NCI-H1105 (cell line): Measurements from ENCODE around the gene ATG4B.

Source experiments
- DNase-seq: peaks from one replicate; lab custom pipeline; 2025; lab: John Stamatoyannopoulos, UW

Gene ATG4B

DNA sequence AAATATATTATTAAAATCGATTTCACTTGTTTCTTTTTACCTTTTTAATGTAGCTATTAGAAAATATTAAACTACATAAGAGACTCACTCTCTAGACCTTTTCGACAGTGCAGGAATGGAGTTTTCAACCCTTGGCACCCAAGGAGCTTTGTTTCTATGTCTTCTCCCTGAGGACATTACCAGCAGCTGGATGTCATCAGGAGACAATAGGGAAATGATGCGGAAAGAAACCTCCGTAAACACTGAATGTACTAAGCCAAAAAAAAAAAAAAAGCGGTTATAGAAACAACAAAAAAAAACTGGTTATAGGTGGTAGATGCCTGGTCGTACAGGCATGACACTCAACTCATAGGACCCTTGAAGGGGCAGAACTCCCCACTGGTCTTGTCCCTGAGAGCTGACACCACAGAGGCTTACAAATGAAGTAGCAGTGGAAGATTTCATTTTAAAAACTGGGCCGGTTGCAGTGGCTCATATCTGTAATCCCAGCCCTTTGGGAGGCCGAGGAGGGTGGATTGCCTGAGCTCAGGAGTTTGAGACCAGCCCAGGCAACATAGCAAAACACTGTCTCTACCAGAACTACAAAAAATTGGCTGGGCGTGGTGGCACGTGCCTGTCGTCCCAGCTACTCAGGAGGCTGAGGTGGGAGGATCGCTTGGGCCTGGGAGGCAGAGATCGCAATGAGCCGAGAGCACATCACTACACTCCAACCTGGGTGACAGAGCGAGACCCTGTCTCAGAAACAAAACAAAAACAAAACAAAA, 24.3 kb upstream of the ATG4B start:
- no peak for DNase-seq

DNA sequence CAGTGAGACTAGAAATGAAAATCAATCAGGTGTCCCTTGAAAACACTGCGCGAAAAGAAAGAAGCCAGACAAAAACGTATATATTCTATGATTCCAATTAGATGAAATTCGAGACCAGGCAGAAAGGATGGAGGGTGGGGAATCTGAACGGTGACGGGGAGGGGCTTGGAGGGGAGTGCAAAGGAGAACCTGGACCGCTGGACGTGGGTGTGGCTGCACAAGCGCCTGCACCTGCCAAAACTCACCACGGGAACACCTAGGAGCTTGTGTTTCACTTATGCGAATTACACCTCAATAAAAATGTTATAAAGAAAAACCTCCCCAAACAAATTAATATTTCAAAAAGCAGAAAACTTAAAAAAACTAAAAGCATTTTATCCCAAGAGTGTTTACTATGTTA, 22.5 kb upstream of the ATG4B start:
- DNase-seq, result no peak

DNA sequence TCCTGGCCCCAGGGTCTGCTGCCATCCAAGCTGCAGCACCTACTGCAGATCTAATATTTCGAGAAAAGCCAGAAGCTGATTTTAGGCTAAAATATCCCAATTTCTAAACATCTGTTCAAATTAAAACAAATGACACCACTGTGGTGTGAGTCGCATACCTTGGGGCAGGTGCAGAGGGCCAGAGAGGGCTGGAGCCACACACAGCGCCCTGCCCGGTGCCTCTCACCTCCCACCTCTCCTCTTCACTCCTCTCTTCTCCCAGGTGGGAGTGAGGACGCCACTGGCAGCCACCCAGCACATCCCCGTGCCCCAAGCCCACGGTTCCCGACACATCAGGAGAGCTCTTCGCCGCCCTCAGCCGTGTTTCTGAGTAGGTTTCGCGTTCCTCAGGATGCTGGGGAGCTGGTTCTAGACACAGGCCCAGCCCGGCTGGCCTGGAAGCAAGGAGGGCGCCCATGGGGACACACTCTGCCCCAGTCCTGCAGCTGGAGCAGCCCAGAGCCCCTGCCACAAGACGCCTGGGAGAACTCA, 21.9 kb upstream of the ATG4B start:
- no peak for DNase-seq

DNA sequence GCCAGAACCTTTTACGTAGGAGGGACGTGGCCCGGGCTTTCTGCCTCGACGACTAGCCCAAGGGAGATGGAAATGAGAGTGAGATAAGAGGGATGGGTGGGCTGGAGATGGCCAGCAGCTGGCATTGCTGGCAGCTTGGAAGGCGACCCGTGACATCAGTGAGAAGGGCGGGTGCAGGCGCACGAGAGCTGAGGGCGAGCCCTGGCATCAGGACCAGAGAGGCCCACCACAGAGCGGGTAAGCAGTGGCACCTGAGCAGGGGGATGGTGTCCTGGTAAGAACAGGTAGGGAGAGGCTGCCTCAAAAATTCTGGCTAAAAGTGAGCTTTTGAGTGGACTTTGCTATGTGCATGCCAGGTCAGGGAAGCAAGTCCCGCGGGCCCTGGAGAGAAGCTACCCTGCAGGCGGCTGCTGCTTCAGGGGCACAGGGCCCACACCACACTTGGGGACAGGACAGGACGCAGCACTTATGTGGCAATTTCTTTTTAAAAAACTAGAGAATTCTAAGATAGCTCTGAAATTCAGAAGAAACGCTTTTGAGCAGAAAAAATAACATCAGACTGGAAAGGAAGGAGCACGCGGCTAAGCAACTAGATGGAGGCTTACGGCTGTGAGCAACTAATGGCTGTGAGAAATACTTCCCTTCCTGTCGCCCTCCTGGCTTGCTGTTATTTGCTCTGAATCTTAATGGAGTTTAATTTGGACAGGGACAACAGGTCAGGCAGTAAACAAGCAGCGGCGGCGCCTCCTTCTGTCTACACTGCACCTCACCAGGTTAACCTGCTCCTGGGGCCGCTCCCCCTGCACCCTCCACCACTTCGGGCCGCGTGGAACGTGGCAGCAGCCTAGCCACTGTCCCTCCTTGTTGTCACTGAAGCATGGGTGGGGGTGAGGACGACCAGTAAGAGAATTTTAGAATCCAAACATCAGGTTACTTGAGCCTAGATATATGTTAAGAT, 21.0 kb upstream of the ATG4B start:
- DNase-seq, result no peak

DNA sequence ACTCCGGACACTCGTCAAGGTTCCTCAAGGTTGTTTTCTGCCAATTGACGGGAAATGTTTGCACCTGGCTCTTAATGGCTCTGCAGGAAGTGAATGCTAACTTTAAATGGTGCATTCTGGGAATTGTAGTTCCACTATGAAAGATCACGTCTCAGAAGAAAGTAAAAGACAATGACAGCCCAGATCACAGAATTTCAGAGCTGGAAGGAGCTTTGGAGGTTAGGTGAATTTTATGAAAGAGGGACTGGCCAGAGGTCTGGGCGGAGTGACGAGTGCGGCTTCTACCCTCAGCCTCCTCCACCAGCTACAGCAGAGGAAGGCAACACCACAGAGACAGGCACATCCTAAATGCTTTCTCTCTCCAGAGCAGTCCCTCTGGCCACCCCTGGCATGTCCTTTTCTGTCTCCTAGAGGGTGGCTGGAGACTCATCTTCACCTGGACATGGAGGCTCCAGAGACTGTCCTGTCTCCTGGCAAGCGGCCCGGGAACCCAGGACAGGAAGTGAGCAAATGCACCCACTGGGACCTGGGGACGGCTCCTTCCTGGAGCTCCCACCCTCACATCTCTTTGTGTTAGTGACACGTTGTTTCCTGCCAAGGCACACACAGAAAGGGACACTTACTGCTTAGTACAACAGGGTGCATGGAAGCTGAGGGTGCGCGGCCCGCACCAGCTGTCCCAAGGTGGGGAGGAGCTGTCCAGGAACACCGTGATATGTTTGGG, 19.9 kb upstream of the ATG4B start:
- peak; percentile 16 for DNase-seq

DNA sequence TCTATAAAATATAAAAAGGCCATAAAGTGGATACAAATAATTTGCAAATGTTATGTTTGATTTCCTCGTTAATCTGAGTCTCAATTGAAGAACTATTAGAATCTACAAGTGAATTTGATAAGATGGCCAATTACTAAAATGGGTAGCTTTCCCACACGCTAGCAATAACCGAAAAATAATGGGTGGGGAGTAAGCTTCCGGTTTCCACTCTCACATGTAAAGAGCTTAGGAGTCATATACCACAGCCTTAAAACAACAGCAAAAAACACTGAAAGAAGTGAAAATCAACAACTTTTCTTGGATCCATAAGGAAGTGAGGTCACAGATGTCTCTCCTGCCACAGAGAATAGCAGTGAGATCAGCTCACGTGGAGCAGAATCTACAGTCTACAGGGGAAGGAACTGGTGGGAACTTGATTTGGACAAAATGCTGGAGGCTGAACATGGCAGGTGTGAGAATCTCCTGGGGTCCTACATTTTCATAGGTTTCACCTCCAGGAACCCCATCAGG, 19.1 kb upstream of the ATG4B start:
- DNase-seq, result no peak

DNA sequence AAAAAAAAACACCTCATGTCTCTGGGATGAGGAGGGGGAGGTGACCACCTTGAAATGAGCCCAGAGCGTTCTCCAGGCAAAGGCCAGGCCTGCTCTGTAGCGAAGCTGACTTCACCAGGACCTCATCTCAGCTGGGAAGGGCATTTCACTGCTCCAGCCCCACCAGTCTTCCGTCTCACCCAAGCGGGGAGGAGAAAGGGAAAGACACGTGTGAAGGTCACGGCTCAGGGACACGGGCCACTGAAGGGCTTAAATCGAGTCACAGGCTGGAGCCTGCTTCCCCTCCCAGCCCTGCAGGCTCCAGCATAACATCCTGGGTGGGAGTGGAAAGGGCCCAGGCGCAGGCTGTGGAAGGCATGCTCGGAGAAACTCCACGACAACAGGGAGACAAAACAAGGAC, 18.7 kb upstream of the ATG4B start:
- no peak for DNase-seq

DNA sequence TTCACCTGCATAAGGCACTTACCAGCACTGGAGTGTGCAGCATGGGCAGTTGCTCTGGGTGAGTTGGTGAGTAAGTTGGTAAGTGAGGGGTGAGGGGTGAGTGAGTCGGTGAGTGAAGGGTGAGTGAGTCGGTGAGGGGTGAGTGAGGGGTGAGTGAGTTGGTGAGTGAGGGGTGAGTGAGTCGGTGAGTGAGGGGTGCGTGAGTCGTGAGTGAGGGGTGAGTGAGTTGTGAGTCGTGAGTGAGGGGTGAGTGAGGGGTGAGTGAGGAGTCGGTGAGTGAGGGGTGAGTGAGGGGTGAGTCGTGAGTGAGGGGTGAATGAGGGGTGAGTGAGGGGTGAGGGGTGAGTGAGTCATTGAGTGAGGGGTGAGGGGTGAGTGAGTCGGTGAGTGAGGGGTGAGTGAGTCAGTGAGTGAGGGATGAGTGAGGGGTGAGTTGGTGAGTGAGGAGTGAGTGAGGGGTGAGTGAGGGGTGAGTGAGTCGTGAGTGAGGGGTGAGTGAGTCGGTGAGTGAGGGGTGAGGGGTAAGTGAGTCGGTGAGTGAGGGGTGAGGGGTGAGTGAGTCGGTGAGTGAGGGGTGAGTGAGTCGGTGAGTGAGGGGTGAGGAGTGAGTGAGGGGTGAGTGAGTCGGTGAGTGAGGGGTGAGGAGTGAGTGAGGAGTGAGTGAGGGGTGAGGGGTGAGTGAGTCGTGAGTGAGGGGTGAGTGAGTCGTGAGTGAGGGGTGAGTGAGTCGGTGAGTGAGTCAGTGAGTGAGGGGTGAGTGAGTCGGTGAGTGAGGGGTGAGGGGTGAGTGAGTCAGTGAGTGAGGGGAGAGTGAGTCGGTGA, 17.7 kb upstream of the ATG4B start:
- no peak for DNase-seq

DNA sequence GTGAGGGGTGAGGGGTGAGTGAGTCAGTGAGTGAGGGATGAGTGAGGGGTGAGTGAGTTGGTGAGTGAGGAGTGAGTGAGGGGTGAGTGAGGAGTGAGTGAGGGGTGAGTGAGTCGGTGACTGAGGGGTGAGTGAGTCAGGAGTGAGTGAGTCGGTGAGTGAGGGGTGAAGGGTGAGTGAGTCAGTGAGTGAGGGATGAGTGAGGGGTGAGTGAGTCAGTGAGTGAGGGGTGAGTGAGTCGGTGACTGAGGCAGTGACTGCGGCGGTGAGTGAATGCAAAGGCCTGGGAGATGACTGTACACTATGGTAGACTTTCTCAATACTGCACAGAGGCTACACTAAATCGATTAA, 17.1 kb upstream of the ATG4B start:
- DNase-seq, result no peak

DNA sequence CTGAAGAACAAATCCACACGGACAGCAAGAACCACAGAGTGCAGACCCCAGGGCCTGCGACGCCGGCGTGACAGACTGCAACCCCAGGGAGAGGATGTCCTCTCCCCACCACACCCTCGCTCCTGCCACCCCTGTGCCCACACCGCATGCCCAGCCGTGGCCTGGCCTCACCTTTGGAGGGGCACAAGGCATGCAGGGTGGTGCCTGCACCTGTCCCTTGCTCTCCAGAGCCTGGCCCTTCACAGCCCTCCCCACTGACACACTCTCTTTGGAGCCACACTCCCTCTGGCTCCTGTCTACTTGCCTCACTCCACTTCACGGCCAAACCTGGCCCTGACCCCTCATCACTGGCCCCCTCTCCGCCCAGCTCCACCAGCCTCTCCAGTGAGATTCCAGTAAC, 9.8 kb upstream of the ATG4B start:
- DNase-seq, result no peak

DNA sequence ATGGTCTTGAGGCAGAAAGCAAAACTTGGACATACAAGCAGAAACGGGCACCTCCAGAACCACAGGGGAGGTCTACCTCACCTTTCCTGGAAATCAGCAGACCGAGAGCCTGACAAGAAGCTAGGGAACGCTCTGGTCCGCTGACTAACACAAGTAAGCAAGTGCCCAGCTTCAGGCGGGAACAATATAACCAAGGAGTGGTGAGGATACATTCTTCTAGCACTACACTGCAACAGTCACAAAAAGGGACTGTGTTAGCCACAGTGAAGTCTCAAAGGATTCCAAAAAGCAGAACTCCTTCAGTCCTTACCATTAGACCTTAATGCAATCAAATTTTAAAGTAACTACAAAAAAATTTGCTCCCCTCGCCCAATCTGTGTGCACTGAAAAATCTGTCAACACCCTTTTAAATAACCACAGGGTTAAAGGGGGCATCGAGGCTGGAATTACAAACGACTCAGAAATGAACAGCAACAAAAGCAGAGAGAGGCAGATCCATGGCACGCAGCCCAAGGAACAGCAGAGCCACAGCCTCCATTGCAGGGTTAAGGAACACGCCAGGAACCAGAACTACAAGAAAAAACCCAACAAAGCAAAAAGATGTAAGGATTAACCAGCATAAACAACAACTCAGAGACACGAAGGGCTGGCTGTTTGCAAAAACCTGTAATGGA, 7.6 kb upstream of the ATG4B start:
- DNase-seq, result no peak

DNA sequence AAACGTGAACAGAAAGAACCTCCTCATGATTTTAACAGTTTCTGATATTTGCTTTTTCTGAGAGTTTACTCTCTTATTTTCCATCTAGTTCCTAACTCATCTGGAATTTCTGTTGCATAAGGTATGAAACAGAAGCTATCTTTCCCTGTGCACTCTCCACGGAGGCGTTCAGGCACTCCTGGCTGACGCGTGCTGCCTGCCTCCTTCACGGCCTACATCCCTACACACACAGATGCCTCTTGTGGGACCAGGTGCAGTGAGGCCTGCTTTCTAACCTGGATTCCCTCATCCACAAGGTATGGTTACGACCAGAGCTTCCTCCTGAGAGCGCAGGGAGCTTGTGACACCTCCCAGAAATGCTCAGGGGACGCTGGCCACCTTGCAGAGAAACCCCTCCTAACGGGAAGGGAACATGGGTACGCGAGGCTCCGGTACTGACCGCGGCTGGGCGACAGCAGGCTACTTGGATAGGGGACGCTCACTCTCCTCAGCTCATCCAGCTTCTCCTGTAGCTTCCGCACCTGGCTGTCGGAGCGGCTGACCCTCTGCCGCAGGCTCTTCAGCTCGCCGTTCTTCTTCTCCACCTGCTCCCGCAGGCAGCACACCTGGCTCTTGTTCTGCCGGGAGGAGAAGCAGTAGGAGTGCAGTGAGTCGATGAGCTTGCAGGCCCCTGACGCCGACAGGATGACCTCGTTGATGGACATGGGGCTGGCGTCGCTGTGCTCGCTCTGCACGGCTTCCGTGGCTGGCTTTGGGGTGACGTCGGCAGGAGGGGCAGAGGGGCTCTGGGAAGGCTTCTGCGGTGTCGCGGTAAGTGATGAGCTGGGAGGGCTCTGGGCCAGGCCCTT, 4.8 kb upstream of the ATG4B start:
- no peak for DNase-seq

DNA sequence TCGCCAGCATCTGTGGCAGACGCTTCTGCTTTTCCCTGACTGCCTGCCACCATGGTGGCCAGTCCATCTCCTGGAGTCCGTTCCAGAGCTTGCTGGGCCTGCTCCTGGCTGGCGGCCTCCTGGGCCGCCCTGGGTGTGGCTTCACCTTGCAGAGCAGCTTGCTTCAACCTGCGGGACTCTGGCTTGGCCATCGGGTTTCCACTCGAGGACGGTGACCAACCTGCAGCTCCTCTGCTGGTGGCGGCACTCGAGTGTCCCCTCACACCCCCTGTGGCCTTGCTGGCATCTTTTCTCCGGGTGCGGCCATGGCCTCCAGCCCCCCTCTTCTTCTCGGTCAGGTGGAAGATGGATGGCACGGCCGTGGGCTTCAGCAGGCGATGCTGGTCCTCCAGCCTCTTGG, 3.9 kb upstream of the ATG4B start:
- DNase-seq, result no peak

DNA sequence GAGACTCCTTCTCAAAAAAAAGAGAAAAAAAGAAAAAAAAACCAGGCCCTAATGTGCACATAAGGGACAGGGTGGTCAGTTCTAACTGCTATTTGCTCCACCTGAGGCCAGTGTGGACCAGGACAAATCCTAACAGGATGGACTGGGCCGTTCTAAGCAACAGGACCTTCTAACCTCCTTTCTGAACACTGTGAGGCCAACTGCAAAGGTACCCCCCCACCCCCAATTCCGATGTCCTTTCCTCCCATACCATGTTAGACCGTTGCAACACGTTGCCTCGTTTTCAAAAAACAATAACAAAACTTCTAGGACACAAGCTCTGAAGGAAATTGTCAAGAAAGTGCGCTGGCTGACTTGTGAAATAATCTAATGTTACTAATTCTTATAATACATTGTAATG, 1.7 kb upstream of the ATG4B start:
- DNase-seq, result no peak

DNA sequence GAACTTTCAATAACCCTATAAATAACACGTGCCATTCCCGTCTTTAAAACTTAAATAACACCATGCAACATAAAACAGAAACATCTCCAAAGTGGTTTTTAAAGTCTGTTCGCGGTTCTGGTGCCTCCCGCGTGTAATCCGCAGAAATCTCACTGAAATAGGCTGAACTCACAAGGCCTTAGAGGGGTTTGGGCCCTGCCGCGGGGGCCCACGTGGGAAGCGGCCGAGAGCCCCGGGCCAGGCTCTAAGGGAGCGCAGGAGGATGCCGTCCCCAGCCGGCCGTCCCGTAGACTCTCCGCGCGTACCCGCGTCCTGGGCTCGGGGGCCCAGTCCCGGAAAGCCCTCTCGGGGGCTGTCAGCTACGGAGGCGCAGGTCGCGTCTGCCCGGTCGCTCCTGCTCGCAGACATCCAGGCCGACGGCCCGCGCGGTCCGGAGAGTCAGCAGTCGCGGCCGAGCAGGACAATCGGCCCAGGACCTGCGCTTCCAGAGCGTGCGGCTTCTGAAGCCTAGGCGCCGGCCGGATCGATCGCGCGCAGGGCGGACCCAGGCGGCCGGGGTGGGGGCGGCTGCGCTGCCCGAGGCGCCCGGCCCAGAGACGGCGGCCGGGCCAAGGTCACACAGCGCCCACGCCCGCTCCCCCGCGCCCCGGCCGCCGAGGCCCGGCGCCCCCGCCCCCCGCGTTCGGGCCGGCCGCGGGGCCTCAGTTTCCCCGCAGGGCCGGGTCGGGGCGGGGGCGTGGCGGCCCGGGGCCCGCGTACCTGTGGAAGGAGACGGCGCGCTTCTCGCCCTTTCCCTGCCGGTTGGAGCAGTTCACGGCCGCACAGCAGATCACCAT, 1.1 kb upstream of the ATG4B start:
- no peak for DNase-seq

DNA sequence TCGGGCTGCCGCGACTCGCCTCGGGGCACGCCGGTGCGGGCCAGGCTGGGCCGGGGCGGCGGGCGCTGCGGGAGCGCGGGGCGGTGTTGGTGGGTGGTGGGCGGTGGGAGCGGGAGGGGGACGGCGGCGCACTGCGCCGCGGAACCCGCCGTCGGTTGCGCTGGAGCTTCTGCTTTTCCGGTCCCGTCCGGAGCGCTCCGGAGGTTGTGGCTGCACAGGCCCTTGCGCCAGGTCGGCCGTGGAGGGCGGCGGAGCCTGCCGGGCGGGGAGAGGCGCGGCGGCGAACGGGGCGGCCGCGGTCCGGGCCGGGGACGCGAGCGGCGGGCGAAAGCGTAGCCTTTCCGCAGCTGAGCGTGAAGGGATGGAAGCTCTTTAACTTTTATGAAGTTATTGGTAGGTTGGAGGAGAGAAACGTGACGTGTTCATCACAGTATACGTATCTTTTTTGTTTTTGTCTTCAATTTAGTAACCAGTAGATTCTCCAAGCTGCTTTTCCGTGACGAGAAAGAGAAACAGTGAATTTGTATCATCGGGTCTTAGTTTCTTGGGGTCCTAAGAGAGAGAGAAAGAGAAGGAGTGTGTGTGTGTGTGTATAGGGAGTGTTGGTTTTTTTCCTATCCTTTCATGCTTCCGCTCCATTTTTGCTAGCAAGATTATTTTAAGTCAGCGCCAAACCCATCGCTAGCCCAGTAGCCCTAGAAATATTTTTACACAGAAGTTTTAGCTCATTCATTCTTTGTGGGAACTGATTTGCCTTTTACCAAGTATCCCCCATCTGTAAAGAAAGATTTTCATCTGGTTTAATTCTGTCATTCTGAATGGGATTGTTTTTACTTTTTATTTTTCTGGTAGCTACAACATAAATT, 535 bp downstream of the ATG4B start:
- no peak for DNase-seq

DNA sequence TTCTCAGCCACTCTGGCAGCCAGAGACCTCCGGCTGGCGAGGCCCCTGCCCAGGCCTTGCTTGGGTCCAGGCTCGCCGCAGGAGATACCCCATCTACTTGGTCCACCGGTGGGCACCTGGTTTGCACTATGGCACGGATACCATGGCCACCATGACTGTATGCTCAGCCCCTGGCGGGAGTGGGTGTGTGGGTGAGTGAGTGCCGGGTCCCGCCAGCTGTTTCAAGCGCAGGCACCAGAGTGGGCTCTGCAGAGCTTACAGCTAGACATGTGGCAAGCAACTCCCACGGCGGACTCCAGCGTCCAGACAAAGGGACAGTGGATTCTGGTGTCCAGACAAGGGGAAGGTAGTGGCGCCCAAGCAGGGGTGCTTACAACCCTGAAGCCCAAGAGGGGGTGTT, 1.4 kb downstream of the ATG4B start:
- no peak for DNase-seq

DNA sequence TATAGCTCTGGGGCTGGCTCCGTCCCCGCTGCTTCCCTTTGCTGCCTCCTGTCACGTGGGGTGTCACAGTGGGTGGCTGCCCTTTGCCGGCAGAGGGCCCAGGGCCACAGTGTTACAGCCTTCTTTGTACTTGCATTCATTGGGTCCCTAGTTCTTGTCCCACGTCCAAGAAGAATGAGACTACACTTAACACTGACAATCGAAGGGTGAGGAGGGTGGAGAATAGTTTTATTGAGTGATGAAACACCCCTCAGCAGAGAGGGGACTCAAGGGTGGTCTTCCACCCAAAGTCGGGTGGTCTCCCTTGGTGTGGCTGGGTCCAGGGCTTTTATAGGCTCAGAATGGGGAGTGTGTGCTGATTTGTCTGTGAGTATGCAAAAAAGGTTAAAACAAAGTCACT, 1.9 kb downstream of the ATG4B start:
- DNase-seq, result no peak
